PC-3 (cell line): ENCODE measurements around the gene PZP. TPM values are rescaled to one million over a fixed set of nuclear protein-coding genes. Genes with fewer than 3 reads are reported as not detected.
A peak's percentile ranks its signal among the peaks of the same experiment; 100 is the strongest.

Source experiments
- ATAC-seq: fragments of 200-7000 bp; cut with Tn5 transposase; 2 replicates; pipeline ENCODE4 v1.9.1; 2020; ENCODE audit warnings: mild to moderate bottlenecking, moderate library complexity
- BruUV-seq: library from RNA; stranded (reverse); fragments of 400-500 nt; replicated peaks from 2 replicates; lab custom pipeline; 2021; lab: Mats Ljungman, UMichigan
- CTCF ChIA-PET: fragments of 300-600 bp; sonication (Branson Sonifier 250); formaldehyde crosslinking; loops from one replicate; lab custom pipeline; 2022; ENCODE audit warnings: antibody characterized with exemption; lab: Charles Lee
- POLR2A ChIA-PET: fragments of 300-600 bp; sonication (Branson Sonifier 250); formaldehyde crosslinking; loops from one replicate; lab custom pipeline; 2022; ENCODE audit warnings: antibody characterized with exemption; ENCODE audit not compliant: unreplicated experiment; lab: Charles Lee
- DNase-seq: peaks from one replicate; pipeline ENCODE4 v3.0.0-alpha.2; 2015
- H2AFZ ChIP-seq: fragments of 300-600 bp; sonication (generic); 2 replicates; pipeline ENCODE4 v1.6.0; 2016; ENCODE audit warnings: antibody characterized with exemption, low read length
- H3F3A ChIP-seq: fragments of 300-600 bp; sonication (generic); one replicate; pipeline ENCODE4 v1.6.0; 2017; ENCODE audit warnings: antibody characterized with exemption, low read length, control low read depth, mild to moderate bottlenecking; ENCODE audit not compliant: unreplicated experiment
- H3K27ac ChIP-seq: fragments of 300-600 bp; sonication (generic); 2 replicates; pipeline ENCODE4 v1.5.1; 2016; ENCODE audit warnings: mild to moderate bottlenecking, low read length
- H3K27me3 ChIP-seq: fragments of 300-600 bp; sonication (generic); 2 replicates; pipeline ENCODE4 v1.6.1; 2016; ENCODE audit warnings: low read length, mixed read lengths
- H3K36me3 ChIP-seq: fragments of 300-600 bp; sonication (generic); 2 replicates; pipeline ENCODE4 v1.6.1; 2016; ENCODE audit warnings: low read depth, mixed run types, low read length, mixed read lengths
- H3K4me1 ChIP-seq: fragments of 300-600 bp; sonication (generic); 2 replicates; pipeline ENCODE4 v1.5.1; 2016; ENCODE audit warnings: low read length; ENCODE audit not compliant: insufficient read depth
- H3K4me2 ChIP-seq: fragments of 300-600 bp; sonication (generic); 2 replicates; pipeline ENCODE4 v1.6.0; 2016; ENCODE audit warnings: low read length
- H3K4me3 ChIP-seq: fragments of 300-600 bp; sonication (generic); 2 replicates; pipeline ENCODE4 v1.5.1; 2016; ENCODE audit warnings: mild to moderate bottlenecking, low read length, mixed read lengths
- H3K79me2 ChIP-seq: fragments of 300-600 bp; sonication (generic); 2 replicates; pipeline ENCODE4 v1.6.1; 2017; ENCODE audit warnings: low read length, mixed read lengths
- H3K9ac ChIP-seq: fragments of 300-600 bp; sonication (generic); 2 replicates; pipeline ENCODE4 v1.6.0; 2016; ENCODE audit warnings: mild to moderate bottlenecking, low read length
- H3K9me2 ChIP-seq: fragments of 300-600 bp; sonication (generic); replicated peaks from 2 replicates; pipeline ENCODE4 v1.6.1; 2016; ENCODE audit warnings: mixed run types, low read length, mixed read lengths
- H3K9me3 ChIP-seq: fragments of 300-600 bp; sonication (generic); 2 replicates; pipeline ENCODE4 v1.6.1; 2016; ENCODE audit warnings: low read length, mixed read lengths
- H4K20me1 ChIP-seq: fragments of 300-600 bp; sonication (generic); 2 replicates; pipeline ENCODE4 v1.6.1; 2016; ENCODE audit warnings: low read length, mixed read lengths
- EZH2 ChIP-seq: fragments of 300-600 bp; sonication (generic); IDR thresholded peaks from one replicate; pipeline ENCODE4 v1.6.1; 2017; ENCODE audit warnings: antibody characterized with exemption, mild to moderate bottlenecking, low read length; ENCODE audit not compliant: unreplicated experiment
- EZH2phosphoT487 ChIP-seq: fragments of 300-600 bp; sonication (generic); IDR thresholded peaks from 2 replicates; pipeline ENCODE4 v1.6.1; 2018; ENCODE audit warnings: mild to moderate bottlenecking, antibody characterized with exemption, low read length, borderline replicate concordance
- intact Hi-C: fragments of 100-400 bp; cut with micrococcal nuclease; formaldehyde crosslinking; loops from 2 replicates; pipeline ENCODE4 v1.9.0; 2023
- total RNA-seq: library from RNA; depleted of rRNA; stranded (reverse); fragments of >200 nt; gene quantifications from 2 replicates; pipeline ENCODE4 v1.2.3, GENCODE V29; 2014
- TF ChIP-seq, protein P1 (sequence below): fragments of 300-600 bp; sonication (generic); conservative IDR thresholded peaks from 2 replicates; pipeline ENCODE4 v1.5.1; 2017; ENCODE audit warnings: antibody characterized with exemption, low read depth, mild to moderate bottlenecking, low read length

Gene PZP
- total RNA-seq, 1 experiment from 2014 or later, result not detected

DNA sequence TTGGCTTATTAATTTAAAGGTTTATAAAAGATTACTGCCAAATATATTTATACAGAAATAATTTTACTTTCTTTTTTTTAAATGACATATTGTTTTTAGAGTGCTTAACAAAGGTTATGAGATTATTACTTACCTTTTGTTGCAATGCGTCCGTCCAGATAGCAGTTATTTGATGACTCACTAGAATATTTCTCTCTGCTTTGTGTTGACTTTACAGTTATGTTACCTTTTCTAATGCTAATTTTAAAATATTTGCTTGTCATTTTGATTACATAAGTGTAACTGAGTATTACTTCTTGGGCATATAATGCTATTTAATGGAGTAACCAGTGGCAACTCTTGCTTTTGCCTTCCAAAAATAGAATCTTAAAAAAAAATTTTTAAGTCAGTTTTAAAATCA, 6.3 kb upstream of the PZP start:
- Histone ChIP-seq H3K4me1 (no peaks in the 10 kb centered on the region), H3K9me3 (no peaks in the 10 kb centered on the region), H3F3A (no peaks in the 10 kb centered on the region), H3K9me2 (no peaks in the 10 kb centered on the region), H2AFZ (no peak overlapping the region), H3K36me3 (no peaks in the 10 kb centered on the region), H3K4me2 (no peak overlapping the region), H4K20me1 (no peaks in the 10 kb centered on the region), H3K9ac (no peak overlapping the region), H3K27me3 (no peaks in the 10 kb centered on the region), H3K79me2 (no peaks in the 10 kb centered on the region), H3K4me3 (no peak overlapping the region), H3K27ac (no peak overlapping the region)
- no peak for ATAC-seq
- POLR2A ChIA-PET, result no interaction called here
- CTCF ChIA-PET, result no interaction called here
- no TSS peak for BruUV-seq
- TF ChIP-seq, protein P1, sequence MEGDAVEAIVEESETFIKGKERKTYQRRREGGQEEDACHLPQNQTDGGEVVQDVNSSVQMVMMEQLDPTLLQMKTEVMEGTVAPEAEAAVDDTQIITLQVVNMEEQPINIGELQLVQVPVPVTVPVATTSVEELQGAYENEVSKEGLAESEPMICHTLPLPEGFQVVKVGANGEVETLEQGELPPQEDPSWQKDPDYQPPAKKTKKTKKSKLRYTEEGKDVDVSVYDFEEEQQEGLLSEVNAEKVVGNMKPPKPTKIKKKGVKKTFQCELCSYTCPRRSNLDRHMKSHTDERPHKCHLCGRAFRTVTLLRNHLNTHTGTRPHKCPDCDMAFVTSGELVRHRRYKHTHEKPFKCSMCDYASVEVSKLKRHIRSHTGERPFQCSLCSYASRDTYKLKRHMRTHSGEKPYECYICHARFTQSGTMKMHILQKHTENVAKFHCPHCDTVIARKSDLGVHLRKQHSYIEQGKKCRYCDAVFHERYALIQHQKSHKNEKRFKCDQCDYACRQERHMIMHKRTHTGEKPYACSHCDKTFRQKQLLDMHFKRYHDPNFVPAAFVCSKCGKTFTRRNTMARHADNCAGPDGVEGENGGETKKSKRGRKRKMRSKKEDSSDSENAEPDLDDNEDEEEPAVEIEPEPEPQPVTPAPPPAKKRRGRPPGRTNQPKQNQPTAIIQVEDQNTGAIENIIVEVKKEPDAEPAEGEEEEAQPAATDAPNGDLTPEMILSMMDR, result no peak
- no peak for TF ChIP-seq EZH2
- no peak for TF ChIP-seq EZH2phosphoT487
- intact Hi-C loops, result no loop called here
- peak; percentile 7 for DNase-seq

DNA sequence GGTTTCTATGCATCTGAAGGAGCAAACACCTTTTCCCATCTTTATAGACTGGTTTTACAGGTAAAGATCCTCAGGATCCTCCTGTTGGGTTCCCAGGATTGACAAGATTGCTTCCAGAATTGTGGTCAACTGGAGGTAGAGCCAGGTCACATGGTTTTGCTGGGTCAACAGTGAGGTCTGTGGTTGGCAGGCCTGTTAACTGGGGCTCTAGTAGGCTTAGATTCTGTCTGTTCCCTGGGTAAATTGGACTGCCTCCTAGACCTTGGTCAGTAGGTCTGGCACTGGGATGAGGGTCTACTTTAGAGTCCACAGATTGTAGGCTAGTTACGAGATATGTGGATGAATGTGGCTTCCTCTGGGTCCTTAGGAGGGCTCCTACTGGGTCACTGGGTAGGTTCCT, 3.5 kb upstream of the PZP start:
- CTCF ChIA-PET, result no interaction called here
- POLR2A ChIA-PET, result no interaction called here

DNA sequence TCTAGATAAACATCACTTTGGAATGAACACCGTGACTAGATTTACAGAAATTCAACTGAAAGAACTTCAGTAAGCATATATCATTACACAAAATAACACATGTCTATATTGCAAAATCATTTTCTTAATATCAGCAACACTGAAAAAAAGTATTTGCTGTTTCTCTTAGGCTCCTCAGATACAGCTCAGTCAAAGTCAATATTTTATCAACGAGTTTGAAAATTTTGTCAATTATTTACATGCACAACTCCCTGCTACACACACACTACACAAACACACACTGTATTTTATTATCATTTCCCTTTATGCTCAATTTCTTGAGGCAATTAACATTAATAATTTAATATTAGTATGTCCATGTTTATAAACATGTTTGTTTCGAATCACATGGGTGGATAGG, 3.8 kb downstream of the PZP start:
- Histone ChIP-seq H3K4me3 (no peak overlapping the region), H2AFZ (no peak overlapping the region), H3K9me2 (no peaks in the 10 kb centered on the region), H3K9ac (no peak overlapping the region), H3K27me3 (peaks cover 43% of the 10 kb centered on the region), H3K27ac (no peak overlapping the region), H3K4me1 (no peaks in the 10 kb centered on the region), H3F3A (no peaks in the 10 kb centered on the region), H3K4me2 (no peak overlapping the region), H3K36me3 (no peaks in the 10 kb centered on the region), H3K79me2 (no peaks in the 10 kb centered on the region), H4K20me1 (no peaks in the 10 kb centered on the region), H3K9me3 (no peaks in the 10 kb centered on the region)
- CTCF ChIA-PET, result no interaction called here
- ATAC-seq (no peak), DNase-seq (no peak)
- intact Hi-C loops, result no loop called here
- BruUV-seq, result no TSS peak
- POLR2A ChIA-PET, result no interaction called here
- TF ChIP-seq, protein P1, result no peak
- TF ChIP-seq EZH2 (no peak), EZH2phosphoT487 (no peak)

More for the DNA sequence above, 3.5 kb upstream of the PZP start:
- no peaks in the 10 kb centered on the region for H3F3A ChIP-seq
- no peaks in the 10 kb centered on the region for H4K20me1 ChIP-seq
- no peaks in the 10 kb centered on the region for H3K27me3 ChIP-seq
- no peaks in the 10 kb centered on the region for H3K36me3 ChIP-seq
- no peaks in the 10 kb centered on the region for H3K9me2 ChIP-seq
- no peak for TF ChIP-seq EZH2phosphoT487
- TF ChIP-seq, protein P1, result no peak
- TF ChIP-seq EZH2, result no peak
- ATAC-seq (no peak), DNase-seq (no peak)
- H3K27ac ChIP-seq, result no peak overlapping the region
- H3K9ac ChIP-seq, result no peak overlapping the region
- no peak overlapping the region for H3K4me3 ChIP-seq
- H3K4me2 ChIP-seq, result no peak overlapping the region
- no TSS peak for BruUV-seq
- intact Hi-C loops, result no loop called here
- H2AFZ ChIP-seq, result no peak overlapping the region
- no peaks in the 10 kb centered on the region for H3K4me1 ChIP-seq
- H3K9me3 ChIP-seq, result no peaks in the 10 kb centered on the region
- no peaks in the 10 kb centered on the region for H3K79me2 ChIP-seq
